ENCODE data around the gene MDK. TPM values are rescaled to one million over a fixed set of nuclear protein-coding genes. Genes with fewer than 3 reads are reported as not detected.

MDK gene
- total RNA-seq, 1 experiment from 2014 or later = 399 TPM

DNA sequence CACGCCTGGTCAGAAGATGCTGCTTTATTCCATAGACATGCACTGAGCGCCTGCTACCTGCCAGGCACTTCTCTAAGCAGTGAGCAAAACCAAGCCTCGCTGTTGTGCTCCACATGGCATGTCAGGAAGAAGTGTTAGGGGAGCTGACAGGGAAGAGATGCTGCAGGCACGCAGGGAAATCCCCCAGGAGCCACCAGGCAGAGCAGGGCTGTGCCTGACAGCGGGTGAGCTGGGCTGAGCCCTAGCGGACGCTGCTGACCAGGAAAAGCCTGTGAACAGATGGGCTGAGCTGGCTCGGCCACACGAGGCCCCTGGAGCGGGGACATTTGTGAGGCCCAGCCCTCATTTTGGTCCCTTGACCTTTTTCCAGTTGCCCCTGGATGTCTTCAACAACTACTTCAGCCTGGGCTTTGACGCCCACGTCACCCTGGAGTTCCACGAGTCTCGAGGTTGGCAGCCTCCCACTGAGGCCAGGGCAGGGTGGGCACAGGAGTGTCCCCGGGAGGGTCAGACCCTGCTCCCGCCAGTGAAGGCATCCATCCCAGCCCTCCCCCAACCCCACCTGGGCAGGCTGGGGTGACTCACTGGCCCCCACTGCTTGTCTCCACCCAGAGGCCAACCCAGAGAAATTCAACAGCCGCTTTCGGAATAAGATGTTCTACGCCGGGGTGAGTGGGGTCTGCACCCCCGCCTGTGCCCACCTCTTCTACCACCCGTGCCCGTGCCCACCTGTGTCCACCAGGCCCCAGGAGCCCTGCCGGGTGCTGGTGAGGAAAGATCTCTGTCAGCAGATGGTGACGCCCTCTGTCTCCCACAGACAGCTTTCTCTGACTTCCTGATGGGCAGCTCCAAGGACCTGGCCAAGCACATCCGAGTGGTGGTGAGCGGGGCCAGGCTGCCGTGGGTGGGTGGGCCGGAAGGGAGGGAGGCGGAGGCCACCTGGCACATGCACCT is 7.4 kb upstream of the MDK start:
- Histone ChIP-seq H4K20me1 (ENCODE audit: insufficient read depth) (no peaks in the 10 kb centered on the region), H3F3A (ENCODE audit: insufficient read depth, low read depth) (peaks cover 31% of the 10 kb centered on the region), H3K9me3 (ENCODE audit: insufficient read depth, low read depth) (no peaks in the 10 kb centered on the region), H3K36me3 (ENCODE audit: low read depth) (peaks cover 8% of the 10 kb centered on the region; the same call in 1 of the 2 replicates), H3K27me3 (ENCODE audit: insufficient read depth, low read depth) (no peaks in the 10 kb centered on the region), H2AFZ (no peak overlapping the region), H3K27ac (no peak overlapping the region), H3K4me3 (no peak overlapping the region), H3K9me2 (ENCODE audit: insufficient read depth) (no peaks in the 10 kb centered on the region), H3K4me1 (replicated peaks; ENCODE audit: insufficient read depth) (no peaks in the 10 kb centered on the region), H3K4me2 (no peak overlapping the region), H3K79me2 (ENCODE audit: low read depth) (no peaks in the 10 kb centered on the region)
- ChIA-PET POLR2A (ENCODE audit: unreplicated experiment) (no interaction called here), CTCF (no interaction called here)
- TF ChIP-seq EZH2 (IDR thresholded peaks at IDR 0.05; ENCODE audit: low read depth) = no peak
- TF ChIP-seq CTCF (conservative IDR thresholded peaks at IDR 0.05) = no peak
- BruUV-seq (replicated peaks) = no TSS peak
- intact Hi-C loops (cut with micrococcal nuclease; ENCODE audit: unreplicated experiment) = no loop called here
- no peak for DNase-seq

DNA sequence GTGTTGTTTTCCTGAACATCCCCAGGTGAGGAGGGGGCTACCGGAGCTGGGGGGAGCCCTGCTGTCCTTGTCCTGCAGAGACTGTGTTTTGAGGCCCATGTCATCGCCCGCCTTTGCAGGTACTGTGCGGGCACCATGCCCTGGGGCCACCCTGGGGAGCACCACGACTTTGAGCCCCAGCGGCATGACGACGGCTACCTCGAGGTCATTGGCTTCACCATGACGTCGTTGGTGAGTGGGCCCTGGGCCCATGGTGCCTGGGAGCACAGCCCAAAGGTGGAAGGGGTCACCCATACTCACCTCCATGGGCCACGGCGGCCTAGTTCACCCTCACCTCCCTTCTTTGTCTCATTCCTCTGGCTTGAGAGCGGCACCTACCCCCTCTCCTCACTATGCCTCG is 6.7 kb upstream of the MDK start:
- Histone ChIP-seq H3K79me2 (ENCODE audit: low read depth) (no peaks in the 10 kb centered on the region), H3K27ac (no peak overlapping the region), H3K9me2 (ENCODE audit: insufficient read depth) (no peaks in the 10 kb centered on the region), H3K4me3 (no peak overlapping the region), H3K27me3 (ENCODE audit: insufficient read depth, low read depth) (no peaks in the 10 kb centered on the region), H3K9me3 (ENCODE audit: insufficient read depth, low read depth) (no peaks in the 10 kb centered on the region), H2AFZ (no peak overlapping the region), H3K4me1 (replicated peaks; ENCODE audit: insufficient read depth) (no peaks in the 10 kb centered on the region), H3K36me3 (ENCODE audit: low read depth) (peaks cover 6% of the 10 kb centered on the region; the same call in 1 of the 2 replicates), H3K4me2 (no peak overlapping the region), H3F3A (ENCODE audit: insufficient read depth, low read depth) (peaks cover 36% of the 10 kb centered on the region), H4K20me1 (ENCODE audit: insufficient read depth) (no peaks in the 10 kb centered on the region)
- CTCF ChIA-PET = no interaction called here
- no peak for DNase-seq
- intact Hi-C loops (cut with micrococcal nuclease; ENCODE audit: unreplicated experiment) = no loop called here
- TF ChIP-seq CTCF (conservative IDR thresholded peaks at IDR 0.05) = no peak
- no peak for TF ChIP-seq EZH2 (IDR thresholded peaks at IDR 0.05; ENCODE audit: low read depth)
- BruUV-seq (replicated peaks) = no TSS peak
- POLR2A ChIA-PET (ENCODE audit: unreplicated experiment) = no interaction called here

DNA sequence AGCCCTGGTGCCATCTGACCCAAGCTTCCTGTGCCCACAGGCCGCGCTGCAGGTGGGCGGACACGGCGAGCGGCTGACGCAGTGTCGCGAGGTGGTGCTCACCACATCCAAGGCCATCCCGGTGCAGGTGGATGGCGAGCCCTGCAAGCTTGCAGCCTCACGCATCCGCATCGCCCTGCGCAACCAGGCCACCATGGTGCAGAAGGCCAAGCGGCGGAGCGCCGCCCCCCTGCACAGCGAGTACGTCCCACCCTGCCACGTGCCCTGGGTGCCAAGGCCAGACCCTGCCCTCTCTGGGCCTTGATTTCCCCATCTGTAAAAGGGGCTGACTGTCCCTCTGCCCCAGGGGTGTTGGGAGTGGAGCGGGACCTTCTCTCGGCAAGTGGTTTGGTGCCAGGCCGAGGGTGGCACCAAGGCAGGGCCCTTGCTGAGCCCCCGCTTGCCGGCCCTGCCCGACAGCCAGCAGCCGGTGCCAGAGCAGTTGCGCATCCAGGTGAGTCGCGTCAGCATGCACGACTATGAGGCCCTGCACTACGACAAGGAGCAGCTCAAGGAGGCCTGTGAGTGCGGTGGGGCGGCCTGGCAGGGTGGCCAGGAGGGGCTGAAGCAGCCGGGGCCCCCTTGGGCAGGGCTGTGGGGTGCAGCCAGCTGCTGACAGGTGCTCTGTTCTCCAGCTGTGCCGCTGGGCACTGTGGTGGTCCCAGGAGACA is 5.9 kb upstream of the MDK start:
- no peaks in the 10 kb centered on the region for H3K9me2 ChIP-seq (ENCODE audit: insufficient read depth)
- H3K9me3 ChIP-seq (ENCODE audit: insufficient read depth, low read depth) = no peaks in the 10 kb centered on the region
- ChIA-PET CTCF (no interaction called here), POLR2A (ENCODE audit: unreplicated experiment) (interaction anchor here (0.6 kb wide), 1 partner anchor 1701 kb away, joined by 3 read pairs; no protein-coding TSS in a partner anchor)
- intact Hi-C loops (cut with micrococcal nuclease; ENCODE audit: unreplicated experiment) = no loop called here
- no peaks in the 10 kb centered on the region for H4K20me1 ChIP-seq (ENCODE audit: insufficient read depth)
- no peak overlapping the region for H3K27ac ChIP-seq
- H2AFZ ChIP-seq = no peak overlapping the region
- no peak for DNase-seq
- TF ChIP-seq EZH2 (IDR thresholded peaks at IDR 0.05; ENCODE audit: low read depth) (no peak), CTCF (conservative IDR thresholded peaks at IDR 0.05) (no peak)
- H3F3A ChIP-seq (ENCODE audit: insufficient read depth, low read depth) = peaks cover 40% of the 10 kb centered on the region
- H3K4me3 ChIP-seq = no peak overlapping the region
- BruUV-seq (replicated peaks) = no TSS peak
- no peaks in the 10 kb centered on the region for H3K27me3 ChIP-seq (ENCODE audit: insufficient read depth, low read depth)
- H3K4me1 ChIP-seq (replicated peaks; ENCODE audit: insufficient read depth) = no peaks in the 10 kb centered on the region; the same call in 1 of the 2 replicates
- no peaks in the 10 kb centered on the region for H3K36me3 ChIP-seq (ENCODE audit: low read depth)
- no peak overlapping the region for H3K4me2 ChIP-seq
- no peaks in the 10 kb centered on the region for H3K79me2 ChIP-seq (ENCODE audit: low read depth)
